KMS-11 (cell line): ENCODE measurements around the gene OR5K4.
"Not testable (repeated sequence)": the region's sequence is repeated elsewhere in the genome, so short reads cannot be mapped to it uniquely, and the experiment has no call there.

Experiments used
- H2AFZ ChIP-seq: fragments of 200-600 bp; sonication (generic); 2 replicates; pipeline ENCODE4 v1.6.1; 2016; ENCODE audit warnings: antibody characterized with exemption, mixed run types, low read depth
- H3K27ac ChIP-seq: fragments of 200-600 bp; sonication (generic); 2 replicates; pipeline ENCODE4 v1.6.1; 2016; ENCODE audit warnings: mild to moderate bottlenecking, mixed run types
- H3K27me3 ChIP-seq: fragments of 200-600 bp; sonication (generic); 2 replicates; pipeline ENCODE4 v1.6.1; 2017; ENCODE audit warnings: mild to moderate bottlenecking, low read depth, mixed run types, moderate library complexity; ENCODE audit not compliant: insufficient read depth
- H3K36me3 ChIP-seq: fragments of 200-600 bp; sonication (generic); 2 replicates; pipeline ENCODE4 v1.6.1; 2017; ENCODE audit warnings: mild to moderate bottlenecking, mixed run types; ENCODE audit not compliant: insufficient read depth
- H3K4me1 ChIP-seq: fragments of 200-600 bp; sonication (generic); 2 replicates; pipeline ENCODE4 v1.6.1; 2016; ENCODE audit warnings: mild to moderate bottlenecking, low read depth, mixed run types; ENCODE audit not compliant: poor library complexity, severe bottlenecking
- H3K4me2 ChIP-seq: fragments of 200-600 bp; sonication (generic); 2 replicates; pipeline ENCODE4 v1.7.0; 2016; ENCODE audit warnings: mild to moderate bottlenecking, mixed run types
- H3K4me3 ChIP-seq: fragments of 200-600 bp; sonication (generic); IDR thresholded peaks from 2 replicates; pipeline ENCODE4 v1.6.1; 2017; ENCODE audit warnings: low read depth, low read length, mixed read lengths; ENCODE audit not compliant: insufficient read depth
- H3K79me2 ChIP-seq: fragments of 200-600 bp; sonication (generic); 2 replicates; pipeline ENCODE4 v1.6.1; 2016; ENCODE audit warnings: low read depth, mixed run types; ENCODE audit not compliant: insufficient read depth
- H3K9ac ChIP-seq: fragments of 200-600 bp; sonication (generic); 2 replicates; pipeline ENCODE4 v1.6.1; 2016; ENCODE audit warnings: mild to moderate bottlenecking, mixed run types
- H4K20me1 ChIP-seq: fragments of 200-600 bp; sonication (generic); 2 replicates; pipeline ENCODE4 v1.6.1; 2016; ENCODE audit warnings: mild to moderate bottlenecking, mixed run types; ENCODE audit not compliant: insufficient read depth
- CTCF ChIP-seq: fragments of 200-600 bp; sonication (generic); conservative IDR thresholded peaks from 2 replicates; pipeline ENCODE4 v1.6.1; 2017; ENCODE audit warnings: low read depth, mild to moderate bottlenecking, antibody characterized with exemption, low read length, moderate library complexity, mixed read lengths

The OR5K4 gene

GRCh38 chr3:98388147-98388546 lies 34.5 kb downstream of the OR5K4 start:
- no peaks in the 10 kb centered on the region for H3K4me1 ChIP-seq
- no peaks in the 10 kb centered on the region for H4K20me1 ChIP-seq
- H3K9ac ChIP-seq: no peak overlapping the region
- H3K79me2 ChIP-seq: no peaks in the 10 kb centered on the region
- H3K4me3 ChIP-seq: no peak overlapping the region
- no peak overlapping the region for H3K4me2 ChIP-seq
- H2AFZ ChIP-seq: no peak overlapping the region
- no peak for TF ChIP-seq CTCF
- H3K27me3 ChIP-seq: no peaks in the 10 kb centered on the region
- H3K36me3 ChIP-seq: no peaks in the 10 kb centered on the region
- no peak overlapping the region for H3K27ac ChIP-seq

- Histone ChIP-seq H3K4me1 (no peaks in the 10 kb centered on the region), H3K27ac (no peak within 1 kb of the TSS), H3K4me2 (no peak within 1 kb of the TSS), H3K27me3 (no peaks in the 10 kb centered on the region), H4K20me1 (no peaks in the 10 kb centered on the region), H2AFZ (no peak within 1 kb of the TSS), H3K4me3 (no peak within 1 kb of the TSS), H3K36me3 (no peaks in the 10 kb centered on the region), H3K9ac (no peak within 1 kb of the TSS), H3K79me2 (no peaks in the 10 kb centered on the region)
- TF ChIP-seq CTCF: no peak
Measured at GRCh38 chr3:98390366-98390765, 36.7 kb downstream of the OR5K4 start, which contains the start of gene OR5K3. Gene OR5K3, plus strand, starts transcription at chr3:98390666. Its CDS starts 0 bp downstream, at chr3:98390666.

- no peak overlapping the region for H2AFZ ChIP-seq
- H3K27me3 ChIP-seq: no peaks in the 10 kb centered on the region
- no peak overlapping the region for H3K9ac ChIP-seq
- TF ChIP-seq CTCF: no peak
- no peaks in the 10 kb centered on the region for H3K36me3 ChIP-seq
- H3K27ac ChIP-seq: no peak overlapping the region
- H3K79me2 ChIP-seq: no peaks in the 10 kb centered on the region
- H3K4me3 ChIP-seq: no peak overlapping the region
- H3K4me2 ChIP-seq: no peak overlapping the region
- peaks cover 2% of the 10 kb centered on the region for H3K4me1 ChIP-seq
- H4K20me1 ChIP-seq: no peaks in the 10 kb centered on the region
Measured at GRCh38 chr3:98395101-98395500, 41.4 kb downstream of the OR5K4 start.

- H3K27ac ChIP-seq, H4K20me1 ChIP-seq, H3K27me3 ChIP-seq, H2AFZ ChIP-seq, H3K36me3 ChIP-seq, H3K79me2 ChIP-seq, H3K4me1 ChIP-seq, H3K4me3 ChIP-seq, H3K4me2 ChIP-seq, H3K9ac ChIP-seq: not testable (repeated sequence)
Measured at GRCh38 chr3:98396482-98396881, 42.8 kb downstream of the OR5K4 start.

- Histone ChIP-seq H3K27me3 (no peaks in the 10 kb centered on the region), H3K4me2 (no peak overlapping the region), H3K9ac (no peak overlapping the region), H2AFZ (no peak overlapping the region), H3K36me3 (no peaks in the 10 kb centered on the region), H3K27ac (no peak overlapping the region), H3K4me1 (peaks cover 5% of the 10 kb centered on the region), H3K79me2 (no peaks in the 10 kb centered on the region), H4K20me1 (no peaks in the 10 kb centered on the region), H3K4me3 (no peak overlapping the region)
- TF ChIP-seq CTCF: no peak
Measured at GRCh38 chr3:98398513-98398912, 44.9 kb downstream of the OR5K4 start.
